ENCODE data around the gene TNS1. TPM values are rescaled to one million over a fixed set of nuclear protein-coding genes. Genes with fewer than 3 reads are reported as not detected.

Gene TNS1
- total and polyA plus RNA-seq, 7 experiments from 2014 or later = 0.50 to 5.0 (median 0.81) TPM; not detected in 2

DNA sequence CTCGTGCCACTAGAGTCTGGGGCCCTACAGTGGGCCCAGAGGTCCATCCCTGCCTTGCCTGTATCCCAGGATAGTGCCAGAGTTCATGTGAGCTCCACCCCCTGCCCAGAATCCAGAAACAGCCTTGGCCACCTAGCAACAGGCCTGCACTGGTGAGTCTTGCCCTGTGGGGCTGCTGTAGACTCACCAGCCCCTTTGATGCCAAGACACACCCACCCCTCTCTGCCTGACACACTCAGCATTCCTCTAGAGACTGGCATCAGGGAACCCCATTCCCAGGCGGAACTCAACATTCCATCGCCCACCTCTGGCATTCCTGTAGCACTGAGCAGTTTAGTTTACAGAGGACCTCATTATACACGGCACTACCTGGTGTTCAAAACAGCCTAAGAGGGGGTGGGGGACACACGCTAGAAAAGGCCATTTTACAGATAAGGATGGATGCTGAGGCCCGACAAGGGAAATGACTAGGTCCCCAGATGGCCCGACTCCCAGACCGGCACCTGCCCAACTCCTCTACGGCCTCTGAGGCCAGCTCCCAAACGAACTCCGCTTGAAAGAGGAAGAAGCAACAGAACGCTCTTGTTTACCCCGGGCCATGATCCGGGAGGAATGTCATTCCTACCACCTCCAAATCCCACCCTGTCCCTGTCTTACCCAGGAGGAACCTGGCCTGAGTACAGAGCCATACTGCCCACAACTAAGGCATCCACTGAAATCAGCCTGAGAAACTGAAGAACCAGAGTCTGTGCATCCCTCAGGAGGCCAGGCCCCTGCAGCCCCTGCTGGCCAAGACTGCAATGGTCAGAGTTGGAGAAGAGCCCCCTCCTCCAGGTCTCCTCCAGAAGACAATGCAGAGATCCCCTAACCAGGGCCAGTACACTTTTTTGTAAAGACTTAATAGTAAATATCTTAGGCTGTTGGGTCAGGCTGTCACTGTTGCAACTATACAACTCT, 180.2 kb downstream of the TNS1 start:
- Mint-ChIP-seq H3K4me1 (no peaks in the 10 kb centered on the region), H3K36me3 (no peaks in the 10 kb centered on the region), H3K4me3 (no peak overlapping the region), H3K9me3 (no peaks in the 10 kb centered on the region), H3K27ac (no peak overlapping the region), H3K27me3 (peaks cover 0 to 5% (median 0%) of the 10 kb centered on the region in 5 donors)
- no peaks in the 10 kb centered on the region for H3K9me3 ChIP-seq (ENCODE audit: control insufficient read depth in 2 of 3, low read length in 3 of 3)
- no peaks in the 10 kb centered on the region for H3K4me1 ChIP-seq (ENCODE audit: control insufficient read depth in 2 of 2, insufficient read depth in 2 of 2, low read length in 2 of 2)
- no peaks in the 10 kb centered on the region for H3K27me3 ChIP-seq (ENCODE audit: control insufficient read depth in 2 of 2, insufficient read depth in 2 of 2, low read length in 2 of 2)
- no peak overlapping the region for H3K4me3 ChIP-seq (ENCODE audit: low read length)
- DNase-seq (no peak), ATAC-seq (no peak)
- H3K27ac ChIP-seq (ENCODE audit: low read depth, low read length) = no peak overlapping the region
- H3K36me3 ChIP-seq (ENCODE audit: control insufficient read depth in 2 of 3, insufficient read depth in 3 of 3, low read length in 3 of 3) = no peaks in the 10 kb centered on the region
- ChIA-PET CTCF (no interaction called here), POLR2A (no interaction called here)
- intact Hi-C loops (cut with micrococcal nuclease) = no loop called here

DNA sequence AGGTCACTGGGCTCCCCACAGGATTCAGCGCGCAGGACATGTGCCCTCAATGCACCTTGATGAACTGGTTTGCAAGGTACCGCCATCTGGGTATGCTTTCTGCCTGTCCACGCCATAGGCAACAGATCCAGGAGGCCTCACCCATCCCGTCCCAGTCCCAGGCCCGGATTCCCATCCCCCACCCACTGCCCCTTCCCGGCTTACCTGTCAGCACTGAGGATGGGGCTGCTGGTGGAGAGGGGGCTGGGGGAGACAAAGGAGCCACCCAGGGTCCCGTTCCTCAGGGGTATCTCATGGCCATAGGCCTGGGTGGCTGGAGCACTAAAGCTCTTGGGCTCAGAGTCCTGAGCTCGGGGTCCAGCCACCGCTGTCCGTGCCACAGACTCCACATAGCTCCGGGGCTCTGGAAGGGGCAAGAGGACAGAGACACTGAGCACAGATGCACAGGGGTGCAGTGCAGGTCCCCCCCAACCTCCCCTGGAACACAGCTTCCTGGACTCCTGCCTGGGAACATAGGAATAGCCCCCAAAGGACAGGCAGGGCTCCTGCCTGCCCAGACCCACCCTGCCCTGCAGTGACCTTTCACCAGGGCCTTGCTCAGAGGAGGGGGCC, 181.2 kb downstream of the TNS1 start:
- Mint-ChIP-seq H3K4me3 (no peak overlapping the region), H3K27ac (no peak overlapping the region), H3K4me1 (peaks cover 0 to 2% (median 0%) of the 10 kb centered on the region in 7 donors), H3K9me3 (no peaks in the 10 kb centered on the region), H3K27me3 (peaks cover 0 to 5% (median 0%) of the 10 kb centered on the region in 5 donors), H3K36me3 (no peaks in the 10 kb centered on the region)
- H3K36me3 ChIP-seq (ENCODE audit: control insufficient read depth in 2 of 3, insufficient read depth in 3 of 3, low read length in 3 of 3) = no peaks in the 10 kb centered on the region
- DNase-seq (no peak), ATAC-seq (no peak)
- H3K27ac ChIP-seq (ENCODE audit: low read depth, low read length) = no peak overlapping the region
- POLR2A ChIA-PET = no interaction called here
- no peaks in the 10 kb centered on the region for H3K27me3 ChIP-seq (ENCODE audit: control insufficient read depth in 2 of 2, insufficient read depth in 2 of 2, low read length in 2 of 2)
- CTCF ChIA-PET = no interaction called here
- no peak overlapping the region for H3K4me3 ChIP-seq (ENCODE audit: low read length)
- no peaks in the 10 kb centered on the region for H3K4me1 ChIP-seq (ENCODE audit: control insufficient read depth in 2 of 2, insufficient read depth in 2 of 2, low read length in 2 of 2)
- intact Hi-C loops (cut with micrococcal nuclease) = no loop called here
- H3K9me3 ChIP-seq (ENCODE audit: control insufficient read depth in 2 of 3, low read length in 3 of 3) = no peaks in the 10 kb centered on the region

GRCh38 chr2:217820904-217821303, 181.9 kb downstream of the TNS1 start:
- H3K27ac Mint-ChIP-seq = no peak overlapping the region
- ChIA-PET POLR2A (no interaction called here), CTCF (no interaction called here)
- no peak for DNase-seq
- no peak for ATAC-seq
- Histone ChIP-seq H3K36me3 (ENCODE audit: control insufficient read depth in 2 of 3, insufficient read depth in 3 of 3, low read length in 3 of 3) (no peaks in the 10 kb centered on the region), H3K4me3 (ENCODE audit: low read length) (no peak overlapping the region), H3K4me1 (ENCODE audit: control insufficient read depth in 2 of 2, insufficient read depth in 2 of 2, low read length in 2 of 2) (no peaks in the 10 kb centered on the region), H3K9me3 (ENCODE audit: control insufficient read depth in 2 of 3, low read length in 3 of 3) (no peaks in the 10 kb centered on the region), H3K27ac (ENCODE audit: low read depth, low read length) (no peak overlapping the region), H3K27me3 (ENCODE audit: control insufficient read depth in 2 of 2, insufficient read depth in 2 of 2, low read length in 2 of 2) (no peaks in the 10 kb centered on the region)
- no peaks in the 10 kb centered on the region for H3K36me3 Mint-ChIP-seq
- H3K4me1 Mint-ChIP-seq = peaks cover 0 to 2% (median 0%) of the 10 kb centered on the region in 7 donors
- no peaks in the 10 kb centered on the region for H3K9me3 Mint-ChIP-seq
- no peak overlapping the region for H3K4me3 Mint-ChIP-seq
- H3K27me3 Mint-ChIP-seq = peaks cover 0 to under 1% (median 0%) of the 10 kb centered on the region in 5 donors
- intact Hi-C loops (cut with micrococcal nuclease) = no loop called here

- Histone ChIP-seq H3K27me3 (ENCODE audit: control insufficient read depth in 2 of 2, insufficient read depth in 2 of 2, low read length in 2 of 2) (no peaks in the 10 kb centered on the region), H3K4me3 (ENCODE audit: low read length) (no peak overlapping the region), H3K9me3 (ENCODE audit: control insufficient read depth in 2 of 3, low read length in 3 of 3) (no peaks in the 10 kb centered on the region), H3K4me1 (ENCODE audit: control insufficient read depth in 2 of 2, insufficient read depth in 2 of 2, low read length in 2 of 2) (no peaks in the 10 kb centered on the region), H3K36me3 (ENCODE audit: control insufficient read depth in 2 of 3, insufficient read depth in 3 of 3, low read length in 3 of 3) (no peaks in the 10 kb centered on the region), H3K27ac (ENCODE audit: low read depth, low read length) (no peak overlapping the region)
- Mint-ChIP-seq H3K27ac (no peak overlapping the region), H3K4me1 (peaks cover 0 to 2% (median 0%) of the 10 kb centered on the region in 7 donors), H3K9me3 (no peaks in the 10 kb centered on the region), H3K27me3 (no peaks in the 10 kb centered on the region), H3K4me3 (no peak overlapping the region), H3K36me3 (no peaks in the 10 kb centered on the region)
- CTCF ChIA-PET = no interaction called here
- POLR2A ChIA-PET = no interaction called here
- DNase-seq = no peak
- intact Hi-C loops (cut with micrococcal nuclease) = no loop called here
- no peak for ATAC-seq
Observed at GRCh38 chr2:217820091-217820819, 182.5 kb downstream of the TNS1 start.

DNA sequence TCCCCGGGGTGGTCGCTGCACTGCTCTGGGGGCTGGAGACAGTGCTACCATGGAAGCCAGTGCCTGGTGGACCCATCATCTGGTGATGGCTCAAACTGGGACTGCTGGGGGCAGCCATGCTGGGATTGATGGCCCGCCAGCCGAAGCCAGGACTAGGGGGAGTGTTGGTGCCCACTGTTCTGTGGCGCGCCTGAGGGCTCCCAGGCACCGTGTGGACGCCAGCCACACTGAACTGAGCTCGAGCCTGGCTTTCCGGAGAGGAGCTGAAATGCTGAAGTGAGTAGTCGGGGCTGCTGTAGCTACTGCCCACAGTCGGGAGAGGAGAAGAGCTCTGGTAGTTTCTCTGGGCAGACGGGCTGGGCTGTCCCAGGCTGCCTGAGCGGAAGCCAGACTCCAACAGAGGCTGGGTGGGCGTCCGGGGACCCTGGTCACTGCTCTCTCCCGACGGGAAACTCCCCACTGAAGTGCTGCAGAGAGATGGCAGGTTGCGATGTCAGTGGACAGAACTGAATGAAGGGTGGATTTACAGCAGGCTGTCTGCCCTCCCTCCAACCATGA, 184.4 kb downstream of the TNS1 start:
- CTCF ChIA-PET = no interaction called here
- H3K27me3 ChIP-seq (ENCODE audit: control insufficient read depth in 2 of 2, insufficient read depth in 2 of 2, low read length in 2 of 2) = no peaks in the 10 kb centered on the region

GRCh38 chr2:217817466-217818292, 185.1 kb downstream of the TNS1 start:
- H3K9me3 ChIP-seq (ENCODE audit: control insufficient read depth in 2 of 3, low read length in 3 of 3) = no peaks in the 10 kb centered on the region
- Mint-ChIP-seq H3K4me3 (no peak overlapping the region), H3K27me3 (no peaks in the 10 kb centered on the region), H3K4me1 (peaks cover 0 to 2% (median 0%) of the 10 kb centered on the region in 7 donors), H3K27ac (no peak overlapping the region), H3K9me3 (peaks cover 0 to 2% (median 0%) of the 10 kb centered on the region in 11 donors), H3K36me3 (no peaks in the 10 kb centered on the region)
- ChIA-PET CTCF (interaction anchor here (0.6 kb wide), 1 partner anchor 65 kb away, joined by 3 read pairs; no protein-coding TSS in a partner anchor), POLR2A (no interaction called here)
- no peak overlapping the region for H3K4me3 ChIP-seq (ENCODE audit: low read length)
- H3K27me3 ChIP-seq (ENCODE audit: control insufficient read depth in 2 of 2, insufficient read depth in 2 of 2, low read length in 2 of 2) = no peaks in the 10 kb centered on the region
- H3K27ac ChIP-seq (ENCODE audit: low read depth, low read length) = no peak overlapping the region
- DNase-seq (no peak), ATAC-seq (no peak)
- intact Hi-C loops (cut with micrococcal nuclease) = no loop called here
- H3K36me3 ChIP-seq (ENCODE audit: control insufficient read depth in 2 of 3, insufficient read depth in 3 of 3, low read length in 3 of 3) = no peaks in the 10 kb centered on the region
- no peaks in the 10 kb centered on the region for H3K4me1 ChIP-seq (ENCODE audit: control insufficient read depth in 2 of 2, insufficient read depth in 2 of 2, low read length in 2 of 2)

More for the DNA sequence above, 184.4 kb downstream of the TNS1 start:
- Mint-ChIP-seq H3K9me3 (peaks cover 0 to 2% (median 0%) of the 10 kb centered on the region in 11 donors), H3K36me3 (no peaks in the 10 kb centered on the region), H3K27ac (no peak overlapping the region), H3K27me3 (no peaks in the 10 kb centered on the region), H3K4me3 (no peak overlapping the region), H3K4me1 (peaks cover 0 to 2% (median 0%) of the 10 kb centered on the region in 7 donors)
- Histone ChIP-seq H3K36me3 (ENCODE audit: control insufficient read depth in 2 of 3, insufficient read depth in 3 of 3, low read length in 3 of 3) (no peaks in the 10 kb centered on the region), H3K4me3 (ENCODE audit: low read length) (no peak overlapping the region), H3K9me3 (ENCODE audit: control insufficient read depth in 2 of 3, low read length in 3 of 3) (no peaks in the 10 kb centered on the region), H3K27ac (ENCODE audit: low read depth, low read length) (no peak overlapping the region), H3K4me1 (ENCODE audit: control insufficient read depth in 2 of 2, insufficient read depth in 2 of 2, low read length in 2 of 2) (no peaks in the 10 kb centered on the region)
- intact Hi-C loops (cut with micrococcal nuclease) = no loop called here
- ATAC-seq (no peak), DNase-seq (no peak)
- POLR2A ChIA-PET = no interaction called here
